K562 (cell line): ENCODE results near the gene FAM20C.

Experiments used
- MEIS2 ChIP-seq: fragments of 450-650 bp; IDR thresholded peaks from 2 replicates; pipeline ENCODE4 v1.6.1; 2014; ENCODE audit warnings: mild to moderate bottlenecking; ENCODE audit not compliant: partially characterized antibody
- POLR3A ChIP-seq: IDR thresholded peaks from 2 replicates; pipeline ENCODE4 v1.6.1; 2011; ENCODE audit warnings: borderline replicate concordance, mild to moderate bottlenecking, moderate library complexity; ENCODE audit not compliant: insufficient read length, insufficient read depth; ENCODE audit errors: extremely low read depth
- RFX5 ChIP-seq: IDR thresholded peaks from 2 replicates; pipeline ENCODE4 v1.6.1; 2011; ENCODE audit warnings: low read depth, mild to moderate bottlenecking, improper control_type of control experiment, low read length
- TAF1 ChIP-seq: IDR thresholded peaks from 2 replicates; pipeline ENCODE4 v1.6.1; 2011; ENCODE audit warnings: mild to moderate bottlenecking, low read length, moderate library complexity; ENCODE audit not compliant: insufficient read depth, control insufficient read depth, severe bottlenecking; ENCODE audit errors: extremely low read depth
- ZNF79 ChIP-seq: fragments of 250-450 bp; sonication (Bioruptor Pico); IDR thresholded peaks from 2 replicates; pipeline ENCODE4 v1.4.0; 2020; ENCODE audit warnings: low read depth, mild to moderate bottlenecking, moderate library complexity
- TF ChIP-seq, protein P1 (sequence below): fragments of 250-450 bp; sonication (Bioruptor Pico); IDR thresholded peaks from 2 replicates; pipeline ENCODE4 v1.8.0; 2021; ENCODE audit warnings: borderline replicate concordance, mild to moderate bottlenecking, moderate library complexity; ENCODE audit not compliant: poor library complexity, severe bottlenecking
- TF ChIP-seq, protein P2 (sequence below), 3 experiments: IDR thresholded peaks in 2 of 3; conservative IDR thresholded peaks in 1 of 3; 2 replicates each; pipeline ENCODE4 v1.5.1; 2011 to 2012; ENCODE audit warnings: low read length in 3 of 3, mild to moderate bottlenecking in 3 of 3, control low read depth in 2 of 3, improper control_type of control experiment in 1 of 3, inconsistent platforms in 1 of 3, low read depth in 1 of 3, mixed read lengths in 1 of 3, moderate library complexity in 1 of 3; ENCODE audit not compliant: insufficient read depth in 2 of 3

DNA sequence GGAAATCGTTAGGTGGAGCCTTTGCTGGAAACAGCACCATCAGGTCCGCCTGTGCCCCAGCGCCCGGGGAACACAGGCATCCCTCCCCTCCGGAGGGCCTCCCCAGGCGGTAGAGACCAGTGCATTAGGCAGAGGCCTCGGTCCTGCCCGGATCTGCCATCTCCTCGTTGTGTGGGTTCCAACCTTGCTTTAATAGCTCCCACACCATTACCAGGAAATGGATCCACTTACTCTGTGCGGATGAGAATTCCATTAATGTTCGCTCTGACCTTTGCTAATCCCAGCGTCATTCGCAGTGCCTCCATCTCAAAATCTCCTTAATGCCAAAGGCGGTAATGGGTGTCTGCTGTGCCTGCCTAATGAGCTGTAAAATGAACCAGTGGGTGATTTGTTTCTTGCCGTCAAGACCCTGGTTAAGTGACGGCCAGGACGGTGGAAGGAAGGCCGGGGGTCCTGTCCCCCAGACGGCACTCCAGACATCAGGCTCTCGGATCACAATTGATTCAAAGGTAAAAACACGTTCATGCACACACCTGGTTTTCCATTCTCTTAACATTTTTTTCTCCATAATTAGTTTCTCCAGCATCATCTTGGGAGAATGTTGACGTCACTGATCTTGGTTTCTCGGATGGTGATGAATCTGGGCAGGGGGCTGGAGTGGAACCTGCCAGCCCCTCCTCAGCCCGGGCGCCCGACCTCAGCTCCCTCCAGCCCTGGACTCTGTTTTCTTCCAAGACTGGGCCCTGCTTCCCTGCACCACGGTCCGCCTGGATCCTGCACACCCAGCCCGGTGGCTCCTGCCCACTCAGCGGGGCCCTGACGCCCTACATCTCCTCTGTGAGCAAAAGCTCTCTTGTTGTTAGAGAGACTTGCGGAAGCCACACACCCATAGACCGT is 22.8 kb upstream of the FAM20C start:
- TF ChIP-seq, protein P1, sequence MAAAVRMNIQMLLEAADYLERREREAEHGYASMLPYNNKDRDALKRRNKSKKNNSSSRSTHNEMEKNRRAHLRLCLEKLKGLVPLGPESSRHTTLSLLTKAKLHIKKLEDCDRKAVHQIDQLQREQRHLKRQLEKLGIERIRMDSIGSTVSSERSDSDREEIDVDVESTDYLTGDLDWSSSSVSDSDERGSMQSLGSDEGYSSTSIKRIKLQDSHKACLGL (CRISPR knock-in tag) = no peak
- TF ChIP-seq TAF1 (no peak), POLR3A (no peak), RFX5 (no peak), ZNF79 (no peak), MEIS2 (no peak)
- TF ChIP-seq, protein P2, sequence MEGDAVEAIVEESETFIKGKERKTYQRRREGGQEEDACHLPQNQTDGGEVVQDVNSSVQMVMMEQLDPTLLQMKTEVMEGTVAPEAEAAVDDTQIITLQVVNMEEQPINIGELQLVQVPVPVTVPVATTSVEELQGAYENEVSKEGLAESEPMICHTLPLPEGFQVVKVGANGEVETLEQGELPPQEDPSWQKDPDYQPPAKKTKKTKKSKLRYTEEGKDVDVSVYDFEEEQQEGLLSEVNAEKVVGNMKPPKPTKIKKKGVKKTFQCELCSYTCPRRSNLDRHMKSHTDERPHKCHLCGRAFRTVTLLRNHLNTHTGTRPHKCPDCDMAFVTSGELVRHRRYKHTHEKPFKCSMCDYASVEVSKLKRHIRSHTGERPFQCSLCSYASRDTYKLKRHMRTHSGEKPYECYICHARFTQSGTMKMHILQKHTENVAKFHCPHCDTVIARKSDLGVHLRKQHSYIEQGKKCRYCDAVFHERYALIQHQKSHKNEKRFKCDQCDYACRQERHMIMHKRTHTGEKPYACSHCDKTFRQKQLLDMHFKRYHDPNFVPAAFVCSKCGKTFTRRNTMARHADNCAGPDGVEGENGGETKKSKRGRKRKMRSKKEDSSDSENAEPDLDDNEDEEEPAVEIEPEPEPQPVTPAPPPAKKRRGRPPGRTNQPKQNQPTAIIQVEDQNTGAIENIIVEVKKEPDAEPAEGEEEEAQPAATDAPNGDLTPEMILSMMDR (IDR thresholded peaks at IDR 0.05 in 2 of 3, conservative IDR thresholded peaks at IDR 0.05 in 1 of 3; ENCODE audit: insufficient read depth in 2 of 3, low read depth in 1 of 3, low read length in 3 of 3) = no peak
